Stomach (tissue), 9 donors: ENCODE results near the gene ITLN1. TPM values are rescaled to one million over a fixed set of nuclear protein-coding genes. Genes with fewer than 3 reads are reported as not detected.

Source experiments
- DNase-seq, 2 donors: peaks; one replicate each; pipeline versions ENCODE4 v3.0.0 to v3.0.0-alpha.2; 2013 to 2019
- H3K27ac ChIP-seq, 5 donors: fragments of 200-600 bp in 4 of 5; sonication (generic) in 4 of 5; one replicate each; pipeline ENCODE4 v1.5.1; 2013 to 2019; ENCODE audit warnings: mild to moderate bottlenecking in 1 of 5, moderate library complexity in 1 of 5
- H3K27me3 ChIP-seq, 3 donors: fragments of 200-600 bp; sonication (generic); one replicate each; pipeline ENCODE4 v1.5.1; 2017 to 2019; ENCODE audit warnings: mixed run types in 1 of 3
- H3K36me3 ChIP-seq, 4 donors: fragments of 200-600 bp; sonication (generic); 1 replicate in 3 of 4; 2 replicates in 1 of 4; pipeline ENCODE4 v1.5.1; 2016 to 2019
- H3K4me1 ChIP-seq, 4 donors: fragments of 200-600 bp; sonication (generic); one replicate each; pipeline ENCODE4 v1.5.1; 2016 to 2019
- H3K4me3 ChIP-seq, 4 donors: fragments of 200-600 bp; sonication (generic) in 3 of 4; one replicate each; pipeline ENCODE4 v1.5.1; 2016 to 2019; ENCODE audit warnings: mild to moderate bottlenecking in 1 of 4
- H3K9me3 ChIP-seq, 4 donors: fragments of 200-600 bp; sonication (generic); one replicate each; pipeline ENCODE4 v1.5.1; 2016 to 2019
- EP300 ChIP-seq: sonication (generic); formaldehyde crosslinking; IDR thresholded peaks from one replicate; pipeline ENCODE4 v1.6.1; 2017; ENCODE audit warnings: antibody characterized with exemption
- POLR2A ChIP-seq, 4 donors: fragments of 450-650 bp; IDR thresholded peaks; one replicate each; pipeline ENCODE4 v1.6.1; 2016; ENCODE audit warnings: antibody characterized with exemption in 4 of 4, control low read depth in 2 of 4, mild to moderate bottlenecking in 1 of 4, moderate library complexity in 1 of 4
- POLR2AphosphoS5 ChIP-seq, 3 donors: sonication (generic); formaldehyde crosslinking; IDR thresholded peaks; one replicate each; pipeline ENCODE4 v1.6.1; 2016; ENCODE audit warnings: antibody characterized with exemption in 3 of 3
- WGBS, 5 donors: extraction: QIAGEN DNeasy Blood & Tissue Kit in 3 of 5; methylation state at CpG; one replicate each; pipeline versions ENCODE4 v1.1.5 to v1.1.7; 2013 to 2018; 5-methylcytosine and 5-hydroxymethylcytosine counted together
- intact Hi-C: fragments of 100-400 bp; cut with DNase I; formaldehyde crosslinking; loops from one replicate; pipeline ENCODE4 v1.15.1; 2023; ENCODE audit warnings: low total_unique reads
- polyA plus RNA-seq, 3 donors: library from polyadenylated mRNA; stranded (reverse); fragments of 200-250 nt; gene quantifications; one replicate each; pipeline ENCODE4 v1.2.3, GENCODE V29; 2013
- total RNA-seq, 5 donors: library from RNA; depleted of rRNA; stranded (reverse); fragments of >200 nt; gene quantifications; one replicate each; pipeline versions ENCODE4 v1.1.0 to v1.2.3, GENCODE V29; 2014 to 2016
- TF ChIP-seq, protein P1 (sequence below), 7 experiments: fragments of 450-650 bp in 4 of 7; fragments of 200-600 bp in 3 of 7; sonication (generic) in 3 of 7; IDR thresholded peaks; one replicate each; pipeline ENCODE4 v1.5.1; 2016 to 2019; ENCODE audit warnings: antibody characterized with exemption in 7 of 7, control low read depth in 2 of 7, mild to moderate bottlenecking in 1 of 7
- donor health status: healthy with polysubstance abuse.
- donor health status: Bipolar disorder and iron deficiency.
- donor health status: healthy.

Gene ITLN1
- total and polyA plus RNA-seq, 8 donors: 1.2 to 241 (median 10.1) TPM; not detected in 1

- DNase-seq: no peak
- Histone ChIP-seq H3K4me1 (peaks cover 0 to 12% (median 0%) of the 10 kb centered on the region in 4 donors), H3K36me3 (no peaks in the 10 kb centered on the region), H3K4me3 (no peak overlapping the region), H3K9me3 (no peaks in the 10 kb centered on the region), H3K27me3 (no peaks in the 10 kb centered on the region), H3K27ac (no peak overlapping the region)
- TF ChIP-seq, protein P1, sequence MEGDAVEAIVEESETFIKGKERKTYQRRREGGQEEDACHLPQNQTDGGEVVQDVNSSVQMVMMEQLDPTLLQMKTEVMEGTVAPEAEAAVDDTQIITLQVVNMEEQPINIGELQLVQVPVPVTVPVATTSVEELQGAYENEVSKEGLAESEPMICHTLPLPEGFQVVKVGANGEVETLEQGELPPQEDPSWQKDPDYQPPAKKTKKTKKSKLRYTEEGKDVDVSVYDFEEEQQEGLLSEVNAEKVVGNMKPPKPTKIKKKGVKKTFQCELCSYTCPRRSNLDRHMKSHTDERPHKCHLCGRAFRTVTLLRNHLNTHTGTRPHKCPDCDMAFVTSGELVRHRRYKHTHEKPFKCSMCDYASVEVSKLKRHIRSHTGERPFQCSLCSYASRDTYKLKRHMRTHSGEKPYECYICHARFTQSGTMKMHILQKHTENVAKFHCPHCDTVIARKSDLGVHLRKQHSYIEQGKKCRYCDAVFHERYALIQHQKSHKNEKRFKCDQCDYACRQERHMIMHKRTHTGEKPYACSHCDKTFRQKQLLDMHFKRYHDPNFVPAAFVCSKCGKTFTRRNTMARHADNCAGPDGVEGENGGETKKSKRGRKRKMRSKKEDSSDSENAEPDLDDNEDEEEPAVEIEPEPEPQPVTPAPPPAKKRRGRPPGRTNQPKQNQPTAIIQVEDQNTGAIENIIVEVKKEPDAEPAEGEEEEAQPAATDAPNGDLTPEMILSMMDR (IDR thresholded peaks at IDR 0.05): no peak
- TF ChIP-seq POLR2A (IDR thresholded peaks at IDR 0.05): no peak
- TF ChIP-seq POLR2AphosphoS5 (IDR thresholded peaks at IDR 0.05): no peak
- TF ChIP-seq EP300: no peak
- intact Hi-C loops: loop anchor here (10.0 kb wide), 1 partner anchor 88 kb away; the partner anchor contains the start of gene ITLN2
- 65 to 80% (median 67%) methylated on average over 6 of the region's 6 CpGs for WGBS, 5 donors
These were observed 18.2 kb downstream of the ITLN1 start for GRCh38 chr1:160866695-160867260.

DNA sequence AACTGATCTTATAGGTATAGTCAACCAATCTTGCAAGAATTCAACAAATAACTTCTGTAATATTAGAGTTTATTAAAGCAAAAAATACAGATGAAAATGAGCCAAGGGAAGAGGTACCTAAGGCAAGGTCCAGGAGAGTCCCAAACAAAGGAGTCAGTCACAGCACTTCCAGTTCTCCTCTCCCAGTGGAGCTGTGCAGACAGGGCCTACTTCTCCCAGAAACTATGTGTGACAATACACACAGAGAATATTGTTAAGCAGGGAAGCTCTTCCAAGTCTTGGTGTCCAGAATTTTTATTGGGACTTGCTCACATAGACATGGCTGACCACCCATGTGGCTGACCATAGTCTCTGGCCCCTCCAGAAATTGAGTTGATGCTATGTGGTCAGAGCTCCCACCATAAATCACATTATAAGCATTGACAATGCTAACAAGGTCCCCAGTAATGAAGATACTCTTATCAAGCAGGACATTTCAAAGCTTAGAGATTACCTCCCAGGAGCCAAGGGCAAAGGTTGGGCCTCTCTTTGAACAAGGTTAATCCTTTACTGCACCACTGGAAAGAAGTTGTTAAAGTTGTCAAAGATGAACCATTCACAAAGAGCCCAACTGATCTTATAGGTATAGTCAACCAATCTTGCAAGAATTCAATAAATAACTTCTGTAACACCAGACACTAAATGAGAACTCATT is 18.8 kb downstream of the ITLN1 start:
- intact Hi-C loops: loop anchor here (10.0 kb wide), 1 partner anchor 89 kb away; the partner anchor contains the start of gene ITLN2
- DNase-seq: no peak
- no peaks in the 10 kb centered on the region for H3K36me3 ChIP-seq
- H3K27ac ChIP-seq: no peak overlapping the region
- TF ChIP-seq POLR2A (IDR thresholded peaks at IDR 0.05) (no peak), EP300 (no peak), POLR2AphosphoS5 (IDR thresholded peaks at IDR 0.05) (no peak)
- TF ChIP-seq, protein P1 (IDR thresholded peaks at IDR 0.05): no peak
- no peak overlapping the region for H3K4me3 ChIP-seq
- H3K9me3 ChIP-seq: no peaks in the 10 kb centered on the region
- no peaks in the 10 kb centered on the region for H3K27me3 ChIP-seq
- H3K4me1 ChIP-seq: peaks cover 0 to 12% (median 0%) of the 10 kb centered on the region in 4 donors

DNA sequence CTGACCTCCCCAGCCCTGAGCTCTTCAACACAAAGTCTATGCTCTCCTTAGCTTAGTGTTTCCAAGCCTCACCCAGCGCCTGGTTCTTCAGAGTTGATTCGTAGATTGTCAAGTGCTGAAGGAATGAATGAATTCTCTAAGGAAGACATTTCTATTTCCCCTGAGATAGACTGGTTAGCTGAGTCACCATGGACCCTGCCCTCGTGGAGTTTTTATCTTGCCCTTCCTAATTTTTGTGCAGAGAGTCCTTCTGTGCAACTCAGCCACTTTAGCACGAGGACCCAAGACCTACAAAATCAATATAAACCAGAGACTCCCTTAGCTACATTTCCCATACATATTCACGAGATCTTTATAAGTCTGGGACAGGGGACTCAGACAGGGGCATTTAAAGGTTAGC is 19.6 kb downstream of the ITLN1 start:
- DNase-seq: no peak
- TF ChIP-seq POLR2A (IDR thresholded peaks at IDR 0.05) (no peak), EP300 (no peak), POLR2AphosphoS5 (IDR thresholded peaks at IDR 0.05) (no peak)
- TF ChIP-seq, protein P1 (IDR thresholded peaks at IDR 0.05): no peak
- H3K36me3 ChIP-seq: no peaks in the 10 kb centered on the region
- peaks cover 0 to 12% (median 0%) of the 10 kb centered on the region in 4 donors for H3K4me1 ChIP-seq
- intact Hi-C loops: loop anchor here (10.0 kb wide), 1 partner anchor 89 kb away; the partner anchor contains the start of gene ITLN2
- no peaks in the 10 kb centered on the region for H3K9me3 ChIP-seq
- H3K4me3 ChIP-seq: no peak overlapping the region
- H3K27ac ChIP-seq: no peak overlapping the region
- 82 to 86% (median 83%) methylated on average over 5 of the region's 5 CpGs for WGBS, 5 donors
- no peaks in the 10 kb centered on the region for H3K27me3 ChIP-seq

GRCh38 chr1:160864173-160864572 is 20.8 kb downstream of the ITLN1 start:
- DNase-seq: no peak
- no peak overlapping the region for H3K27ac ChIP-seq
- no peak overlapping the region for H3K4me3 ChIP-seq
- no peaks in the 10 kb centered on the region for H3K27me3 ChIP-seq
- peaks cover 0 to 12% (median 0%) of the 10 kb centered on the region in 4 donors for H3K4me1 ChIP-seq
- 51 to 81% (median 67%) methylated on average over 2 of the region's 2 CpGs for WGBS, 5 donors
- no peaks in the 10 kb centered on the region for H3K36me3 ChIP-seq
- H3K9me3 ChIP-seq: no peaks in the 10 kb centered on the region
- intact Hi-C loops: loop anchor here (10.0 kb wide), 1 partner anchor 91 kb away; the partner anchor contains the start of gene ITLN2
- no peak for TF ChIP-seq POLR2AphosphoS5 (IDR thresholded peaks at IDR 0.05)
- TF ChIP-seq, protein P1 (IDR thresholded peaks at IDR 0.05): no peak
- no peak for TF ChIP-seq EP300
- no peak for TF ChIP-seq POLR2A (IDR thresholded peaks at IDR 0.05)
